ENCODE results near the gene ZNF362.
"Not testable (repeated sequence)": the region's sequence is repeated elsewhere in the genome, so short reads cannot be mapped to it uniquely, and the experiment has no call there.

Gene ZNF362

GRCh38 chr1:33277488-33278084 is 21.3 kb downstream of the ZNF362 start:
- no peak for TF ChIP-seq ZNF274 (IDR thresholded peaks at IDR 0.05; ENCODE audit: low read depth, low read length)
- no peak overlapping the region for H3K4me3 ChIP-seq (ENCODE audit: low read length)

DNA sequence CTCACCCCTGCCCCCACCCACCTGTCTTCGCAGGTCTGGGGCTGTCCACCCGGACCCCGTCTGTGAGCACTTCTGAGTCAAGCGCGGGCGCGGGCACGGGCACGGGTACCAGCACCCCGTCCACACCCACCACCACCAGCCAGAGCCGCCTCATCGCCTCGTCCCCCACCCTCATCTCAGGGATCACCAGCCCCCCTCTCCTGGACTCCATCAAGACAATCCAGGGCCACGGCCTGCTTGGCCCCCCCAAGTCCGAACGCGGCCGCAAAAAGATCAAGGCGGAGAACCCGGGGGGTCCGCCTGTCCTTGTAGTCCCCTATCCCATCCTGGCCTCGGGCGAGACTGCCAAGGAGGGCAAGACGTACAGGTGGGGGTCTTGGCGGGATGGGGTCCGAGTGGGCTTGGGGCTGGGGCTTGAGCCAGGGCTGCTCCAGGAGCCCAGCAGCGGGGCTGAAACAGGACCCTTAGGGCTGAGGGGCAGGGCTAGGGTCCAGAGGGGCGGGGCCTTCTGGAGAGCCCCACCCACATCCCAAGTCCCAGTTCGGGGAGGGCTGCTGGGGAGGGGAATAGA is 23.9 kb downstream of the ZNF362 start:
- no peak for TF ChIP-seq ZNF274 (IDR thresholded peaks at IDR 0.05; ENCODE audit: low read depth, low read length)
- no peak overlapping the region for H3K4me3 ChIP-seq (ENCODE audit: low read length)

DNA sequence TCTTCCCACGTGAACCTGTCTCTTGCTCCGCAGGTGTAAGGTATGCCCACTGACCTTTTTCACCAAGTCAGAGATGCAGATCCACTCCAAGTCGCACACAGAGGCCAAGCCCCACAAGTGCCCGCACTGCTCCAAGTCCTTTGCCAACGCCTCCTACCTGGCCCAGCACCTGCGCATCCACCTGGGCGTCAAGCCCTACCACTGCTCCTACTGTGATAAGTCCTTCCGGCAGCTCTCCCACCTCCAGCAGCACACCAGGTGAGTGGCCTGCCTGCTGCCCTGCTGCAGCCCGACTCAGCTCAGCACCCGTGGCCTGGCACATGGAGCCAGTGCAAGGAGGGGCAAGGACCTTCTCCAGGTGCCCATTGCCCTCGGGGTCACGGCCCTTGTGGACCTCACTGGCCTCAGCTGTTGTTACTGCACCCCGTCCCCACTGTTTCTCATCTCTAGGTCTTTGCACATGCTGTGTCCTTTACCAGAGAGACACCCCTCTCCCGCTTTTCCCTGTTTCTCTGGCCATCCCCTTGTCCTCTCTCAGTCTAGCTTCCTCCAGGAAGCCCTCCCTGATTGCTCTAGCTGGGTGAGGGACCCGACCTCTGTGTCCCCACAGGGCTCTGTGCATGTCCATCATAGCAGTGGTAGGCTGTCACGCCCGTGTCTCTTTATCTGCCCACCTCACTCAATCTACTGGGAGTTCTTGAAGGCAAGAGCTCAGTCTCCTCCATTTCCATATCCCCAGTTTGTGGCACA is 25.4 kb downstream of the ZNF362 start:
- no peak for TF ChIP-seq ZNF274 (IDR thresholded peaks at IDR 0.05; ENCODE audit: low read depth, low read length)
- no peak overlapping the region for H3K4me3 ChIP-seq (ENCODE audit: low read length)

DNA sequence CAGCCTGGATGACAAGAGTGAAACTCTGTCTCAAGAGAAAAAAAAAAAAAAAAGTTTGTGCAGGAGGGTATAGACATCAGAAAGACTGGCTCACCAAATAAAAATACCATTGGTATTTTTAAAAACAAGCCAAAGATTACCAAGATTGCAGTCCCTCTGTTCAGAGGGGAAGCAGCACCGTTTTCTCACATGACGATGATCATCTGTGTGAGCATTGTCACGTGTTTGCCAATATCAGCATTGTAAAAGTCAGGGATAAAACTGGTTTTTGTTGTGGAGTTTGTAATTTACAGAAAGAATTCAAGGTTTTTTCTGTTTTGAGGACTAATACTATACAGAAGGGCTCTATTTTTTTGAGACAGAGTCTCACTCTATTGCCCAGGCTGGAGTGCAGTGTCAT is 26.5 kb downstream of the ZNF362 start:
- H3K4me3 ChIP-seq (ENCODE audit: low read length) = no peak overlapping the region
- no peak for TF ChIP-seq ZNF274 (IDR thresholded peaks at IDR 0.05; ENCODE audit: low read depth, low read length)

DNA sequence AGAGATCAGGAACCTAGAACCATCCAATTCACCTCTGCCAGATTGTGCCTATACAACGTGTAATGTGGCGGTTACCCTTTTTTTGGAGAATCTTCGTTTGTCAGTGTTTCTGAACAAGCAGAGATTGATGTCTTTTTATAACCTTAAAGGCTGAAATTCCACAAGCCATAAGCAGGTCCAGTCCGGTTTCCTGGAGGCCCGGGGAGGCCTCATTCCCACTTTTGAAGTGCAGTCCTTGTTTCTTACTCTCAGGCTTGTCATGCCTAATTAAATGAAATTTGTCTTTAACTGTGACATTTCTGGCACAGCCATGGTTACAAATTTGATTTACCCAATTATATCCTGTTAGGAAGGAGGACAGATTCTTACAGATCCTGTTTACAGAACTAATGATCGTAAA is 27.8 kb downstream of the ZNF362 start:
- TF ChIP-seq ZNF274 (IDR thresholded peaks at IDR 0.05; ENCODE audit: low read depth, low read length) = no peak

GRCh38 chr1:33286451-33287185 is 30.3 kb downstream of the ZNF362 start:
- no peak overlapping the region for H3K4me3 ChIP-seq (ENCODE audit: low read length)
- TF ChIP-seq ZNF274 (IDR thresholded peaks at IDR 0.05; ENCODE audit: low read depth, low read length) = no peak

More for the DNA sequence above, 27.8 kb downstream of the ZNF362 start:
- H3K4me3 ChIP-seq (ENCODE audit: low read length) = no peak overlapping the region

DNA sequence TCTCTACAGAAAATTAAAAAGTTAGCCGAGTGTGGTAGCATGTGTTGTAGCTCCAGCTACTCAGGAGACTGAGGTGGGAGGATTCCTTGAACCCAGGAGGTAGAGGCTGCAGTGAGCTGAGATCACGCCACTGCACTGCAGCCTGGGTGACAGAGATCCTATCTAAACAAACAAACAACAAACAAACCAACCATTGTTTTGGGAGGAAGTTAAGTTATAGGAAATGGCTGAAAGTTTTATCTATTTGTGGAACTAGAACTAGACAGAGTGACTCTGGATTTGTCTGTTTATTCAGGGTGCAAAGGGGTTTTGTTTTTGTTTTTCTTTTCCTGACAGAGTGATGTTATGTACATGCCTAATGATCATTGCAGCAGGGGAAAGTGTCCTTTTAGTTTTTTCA is 31.0 kb downstream of the ZNF362 start:
- no peak overlapping the region for H3K4me3 ChIP-seq (ENCODE audit: low read length)
- TF ChIP-seq ZNF274 (IDR thresholded peaks at IDR 0.05; ENCODE audit: low read depth, low read length) = no peak

DNA sequence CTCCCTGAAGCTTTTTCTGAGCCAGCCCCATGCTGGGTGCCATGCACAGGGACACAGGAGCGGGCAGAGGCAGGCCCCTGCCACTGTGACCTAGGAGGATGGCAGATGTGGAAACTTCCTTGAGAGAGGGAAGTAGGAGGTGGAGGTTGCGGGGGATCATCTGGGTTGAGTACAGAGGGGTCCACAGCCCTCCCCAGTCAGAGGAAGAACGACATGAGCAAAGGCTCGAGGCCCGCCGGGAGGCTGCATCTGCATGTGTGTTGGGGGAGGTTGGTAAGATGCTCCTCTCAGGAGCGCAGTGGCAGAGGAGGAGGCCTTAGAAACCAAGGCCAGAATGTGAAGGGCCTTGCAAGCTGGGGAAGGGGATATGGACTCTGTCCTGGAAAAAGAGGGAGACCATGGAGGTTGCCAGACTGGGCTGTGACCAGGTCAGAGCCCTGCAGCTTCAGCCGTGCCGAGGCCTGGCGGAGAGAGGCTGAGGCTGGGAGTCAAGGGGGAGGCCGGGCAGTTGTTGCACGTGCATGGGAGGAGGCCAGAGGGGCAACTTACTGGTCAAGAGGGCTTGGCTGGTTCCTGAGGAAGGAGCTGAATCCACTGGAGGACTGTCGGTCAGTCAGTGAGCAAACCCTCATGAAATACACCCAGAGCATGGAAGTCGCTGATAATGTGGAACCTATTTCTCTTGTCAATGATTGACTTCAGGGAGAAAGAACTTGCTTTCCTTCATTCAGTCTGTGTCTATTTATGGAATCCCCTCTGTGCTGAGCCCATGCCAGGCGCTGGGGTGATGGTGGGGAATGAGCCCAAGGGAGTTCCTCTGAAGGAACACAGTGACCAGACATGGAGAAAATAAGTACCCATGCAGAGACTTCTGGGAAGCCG is 32.9 kb downstream of the ZNF362 start:
- TF ChIP-seq ZNF274 (IDR thresholded peaks at IDR 0.05; ENCODE audit: low read depth, low read length) = no peak
- no peak overlapping the region for H3K4me3 ChIP-seq (ENCODE audit: low read length)

- no peak for TF ChIP-seq ZNF274 (IDR thresholded peaks at IDR 0.05; ENCODE audit: low read depth, low read length)
- H3K4me3 ChIP-seq (ENCODE audit: low read length) = no peak overlapping the region
Measured at GRCh38 chr1:33289858-33290154, 33.5 kb downstream of the ZNF362 start.

GRCh38 chr1:33290615-33291014 is 34.3 kb downstream of the ZNF362 start:
- H3K4me3 ChIP-seq (ENCODE audit: low read length) = not testable (repeated sequence)

- no peak for TF ChIP-seq ZNF274 (IDR thresholded peaks at IDR 0.05; ENCODE audit: low read depth, low read length)
- H3K4me3 ChIP-seq (ENCODE audit: low read length) = no peak overlapping the region
Measured at GRCh38 chr1:33292726-33293340, 36.5 kb downstream of the ZNF362 start.

DNA sequence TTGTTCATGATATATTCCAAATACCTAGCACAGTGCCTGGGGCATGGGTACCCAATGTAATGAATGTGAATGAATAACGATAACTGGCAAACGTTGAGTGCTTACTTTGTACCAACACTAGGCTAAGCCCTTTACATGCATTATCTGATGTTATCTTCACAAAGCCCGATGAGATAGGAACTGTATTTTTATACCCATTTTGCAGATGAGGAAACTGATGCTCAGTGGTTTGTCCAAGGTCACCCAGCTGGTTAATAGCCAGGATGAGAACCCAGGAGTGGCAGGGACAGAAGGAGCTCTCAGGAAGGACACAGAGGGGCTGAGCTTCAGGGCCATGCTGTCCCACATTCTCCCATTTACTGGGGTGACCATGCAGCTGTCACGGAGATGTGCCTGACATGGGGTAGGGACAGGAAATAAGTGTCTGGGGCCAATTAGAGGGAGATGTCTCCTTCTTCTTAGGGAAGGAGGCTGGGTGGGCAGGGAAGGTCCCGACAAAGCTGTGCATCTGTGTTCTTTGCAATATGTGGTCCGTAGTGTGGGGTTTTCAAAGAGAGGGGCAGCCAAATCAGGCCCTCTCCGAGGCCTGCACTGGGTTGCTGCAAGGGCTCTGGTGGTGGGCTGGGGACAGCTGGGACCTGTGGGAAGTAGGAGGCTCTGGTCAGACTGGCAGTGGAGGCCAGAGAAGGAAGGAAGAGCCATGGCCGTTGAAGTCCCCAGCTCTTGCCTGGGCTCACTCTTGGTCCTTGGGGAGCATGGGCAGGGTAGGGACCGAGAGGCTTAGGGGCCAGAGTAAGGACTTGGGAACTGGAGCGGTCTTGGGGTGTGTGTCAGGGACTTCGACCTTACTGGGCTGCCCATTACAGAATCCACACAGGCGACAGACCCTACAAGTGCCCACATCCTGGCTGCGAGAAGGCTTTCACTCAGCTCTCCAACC is 38.0 kb downstream of the ZNF362 start:
- H3K4me3 ChIP-seq (ENCODE audit: low read length) = no peak overlapping the region
- no peak for TF ChIP-seq ZNF274 (IDR thresholded peaks at IDR 0.05; ENCODE audit: low read depth, low read length)

GRCh38 chr1:33295023-33295422 is 38.7 kb downstream of the ZNF362 start:
- no peak for TF ChIP-seq ZNF274 (IDR thresholded peaks at IDR 0.05; ENCODE audit: low read depth, low read length)
- H3K4me3 ChIP-seq (ENCODE audit: low read length) = no peak overlapping the region

Measured in GM08714 (cell line).